ENCODE results near the gene EXOC6B. TPM values are rescaled to one million over a fixed set of nuclear protein-coding genes. Genes with fewer than 3 reads are reported as not detected.

Gene EXOC6B
- total RNA-seq, 1 donor from 2014 or later = 32.2 TPM

DNA sequence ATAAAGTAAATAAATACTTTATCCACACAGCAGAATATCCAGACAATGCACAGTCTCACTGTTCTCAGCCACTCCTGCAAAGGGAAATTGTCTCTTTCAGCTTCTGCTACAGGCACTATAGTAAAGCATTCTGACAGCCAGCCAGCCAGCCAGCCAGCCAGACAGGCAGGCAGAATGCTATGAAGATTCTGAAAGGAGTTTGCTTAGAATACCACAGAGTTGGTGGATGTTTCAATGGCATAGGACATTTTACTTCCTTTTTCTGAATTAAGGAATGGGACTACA, 562.1 kb downstream of the EXOC6B start:
- H3K4me3 Mint-ChIP-seq (ENCODE audit: unreplicated experiment) = no peak overlapping the region
- no peak overlapping the region for H3K27ac Mint-ChIP-seq (ENCODE audit: unreplicated experiment)
- no peaks in the 10 kb centered on the region for H3K27me3 Mint-ChIP-seq (ENCODE audit: low read depth)
- no peak for DNase-seq (ENCODE audit: low spot score)
- H3K4me1 Mint-ChIP-seq (ENCODE audit: low read depth) = peaks cover 4% of the 10 kb centered on the region
- H3K36me3 Mint-ChIP-seq (ENCODE audit: low read depth) = peaks cover 1% of the 10 kb centered on the region
- H3K9me3 Mint-ChIP-seq (ENCODE audit: low read depth) = no peaks in the 10 kb centered on the region
- TF ChIP-seq, protein P1, sequence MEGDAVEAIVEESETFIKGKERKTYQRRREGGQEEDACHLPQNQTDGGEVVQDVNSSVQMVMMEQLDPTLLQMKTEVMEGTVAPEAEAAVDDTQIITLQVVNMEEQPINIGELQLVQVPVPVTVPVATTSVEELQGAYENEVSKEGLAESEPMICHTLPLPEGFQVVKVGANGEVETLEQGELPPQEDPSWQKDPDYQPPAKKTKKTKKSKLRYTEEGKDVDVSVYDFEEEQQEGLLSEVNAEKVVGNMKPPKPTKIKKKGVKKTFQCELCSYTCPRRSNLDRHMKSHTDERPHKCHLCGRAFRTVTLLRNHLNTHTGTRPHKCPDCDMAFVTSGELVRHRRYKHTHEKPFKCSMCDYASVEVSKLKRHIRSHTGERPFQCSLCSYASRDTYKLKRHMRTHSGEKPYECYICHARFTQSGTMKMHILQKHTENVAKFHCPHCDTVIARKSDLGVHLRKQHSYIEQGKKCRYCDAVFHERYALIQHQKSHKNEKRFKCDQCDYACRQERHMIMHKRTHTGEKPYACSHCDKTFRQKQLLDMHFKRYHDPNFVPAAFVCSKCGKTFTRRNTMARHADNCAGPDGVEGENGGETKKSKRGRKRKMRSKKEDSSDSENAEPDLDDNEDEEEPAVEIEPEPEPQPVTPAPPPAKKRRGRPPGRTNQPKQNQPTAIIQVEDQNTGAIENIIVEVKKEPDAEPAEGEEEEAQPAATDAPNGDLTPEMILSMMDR (IDR thresholded peaks at IDR 0.05) = no peak

DNA sequence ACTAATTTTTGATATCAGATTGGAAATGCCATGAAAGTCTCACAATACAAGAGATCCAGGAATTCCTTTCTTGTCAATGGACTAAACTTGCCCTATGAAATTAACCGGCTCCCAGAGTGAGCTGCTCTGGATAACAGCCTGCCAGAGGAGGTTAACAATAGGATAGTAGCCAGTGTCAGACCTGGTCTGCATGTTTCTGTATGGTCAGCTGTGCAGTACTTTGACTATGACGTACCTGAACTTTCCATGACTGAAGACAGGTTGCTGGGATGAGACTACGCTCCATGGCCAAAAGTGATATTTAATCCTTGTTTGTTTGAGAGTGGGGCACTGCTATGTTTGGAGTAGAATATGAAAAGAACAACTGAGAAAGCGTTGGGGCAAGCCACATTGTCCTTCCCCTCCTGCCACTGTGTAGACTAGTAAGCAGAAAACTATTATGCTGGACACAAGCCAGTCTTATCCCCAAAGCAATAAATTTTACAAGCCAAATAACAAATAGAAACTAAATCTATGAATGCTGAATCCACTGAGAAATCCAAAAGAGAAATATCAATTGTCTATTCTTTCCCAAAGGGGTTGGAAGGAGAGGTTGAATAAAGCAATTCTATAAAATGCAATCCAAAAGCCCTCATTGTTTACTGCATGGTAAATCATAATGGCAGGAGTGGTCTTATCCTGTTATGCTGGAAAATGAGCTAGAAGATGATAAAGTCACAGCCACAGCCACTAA, 562.6 kb downstream of the EXOC6B start:
- Mint-ChIP-seq H3K4me3 (ENCODE audit: unreplicated experiment) (no peak overlapping the region), H3K4me1 (ENCODE audit: low read depth) (peaks cover 4% of the 10 kb centered on the region), H3K27ac (ENCODE audit: unreplicated experiment) (no peak overlapping the region), H3K36me3 (ENCODE audit: low read depth) (no peaks in the 10 kb centered on the region), H3K27me3 (ENCODE audit: low read depth) (no peaks in the 10 kb centered on the region), H3K9me3 (ENCODE audit: low read depth) (no peaks in the 10 kb centered on the region)
- TF ChIP-seq, protein P1 (IDR thresholded peaks at IDR 0.05) = no peak
- DNase-seq (ENCODE audit: low spot score) = no peak

DNA sequence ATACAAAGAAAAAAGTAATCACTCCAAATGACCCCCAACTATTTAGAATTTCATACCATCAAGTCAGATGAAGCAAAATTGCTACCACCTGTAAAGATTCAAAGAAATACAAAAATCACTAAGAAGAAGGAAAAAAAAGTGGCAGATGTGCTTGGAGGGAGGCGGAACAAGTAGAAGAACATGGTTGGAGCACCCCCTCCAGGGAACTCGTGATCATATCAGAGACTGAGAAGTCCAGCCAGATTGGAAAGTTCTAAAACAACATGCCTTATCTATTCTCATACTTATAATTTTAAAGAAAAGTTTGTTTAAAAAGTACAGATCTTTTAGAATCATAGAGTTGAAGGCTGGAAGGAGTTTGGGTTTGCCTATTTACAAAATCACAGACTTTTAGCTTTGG, 564.8 kb downstream of the EXOC6B start:
- peaks cover 4% of the 10 kb centered on the region for H3K4me1 Mint-ChIP-seq (ENCODE audit: low read depth)

DNA sequence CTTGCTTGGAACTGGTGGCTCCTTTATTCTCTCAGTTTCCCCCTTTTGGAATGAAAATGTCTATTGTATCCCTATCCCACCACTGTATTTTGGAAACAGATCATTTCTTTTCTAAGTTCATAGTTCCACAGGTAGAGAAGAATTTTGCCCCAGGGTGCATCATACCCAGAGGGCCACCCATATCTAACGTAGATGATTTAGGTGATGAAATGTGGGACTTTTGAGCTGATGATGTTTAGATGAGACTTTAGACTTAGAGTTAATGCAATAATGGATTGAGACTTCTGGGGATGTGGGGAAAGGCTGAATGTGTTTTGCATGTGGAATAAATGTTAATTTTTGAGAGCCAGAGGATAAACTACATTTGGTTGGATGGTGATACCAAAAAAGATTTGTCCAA, 570.3 kb downstream of the EXOC6B start:
- no peak for DNase-seq (ENCODE audit: low spot score)
- Mint-ChIP-seq H3K27ac (ENCODE audit: unreplicated experiment) (no peak overlapping the region), H3K27me3 (ENCODE audit: low read depth) (no peaks in the 10 kb centered on the region), H3K36me3 (ENCODE audit: low read depth) (no peaks in the 10 kb centered on the region), H3K9me3 (ENCODE audit: low read depth) (peaks cover 11% of the 10 kb centered on the region), H3K4me1 (ENCODE audit: low read depth) (no peaks in the 10 kb centered on the region), H3K4me3 (ENCODE audit: unreplicated experiment) (no peak overlapping the region)
- TF ChIP-seq, protein P1 (IDR thresholded peaks at IDR 0.05) = no peak

More for the DNA sequence above, 564.8 kb downstream of the EXOC6B start:
- no peak for DNase-seq (ENCODE audit: low spot score)
- Mint-ChIP-seq H3K27ac (ENCODE audit: unreplicated experiment) (no peak overlapping the region), H3K4me3 (ENCODE audit: unreplicated experiment) (no peak overlapping the region), H3K27me3 (ENCODE audit: low read depth) (no peaks in the 10 kb centered on the region), H3K36me3 (ENCODE audit: low read depth) (no peaks in the 10 kb centered on the region), H3K9me3 (ENCODE audit: low read depth) (no peaks in the 10 kb centered on the region)
- TF ChIP-seq, protein P1 (IDR thresholded peaks at IDR 0.05) = no peak

DNA sequence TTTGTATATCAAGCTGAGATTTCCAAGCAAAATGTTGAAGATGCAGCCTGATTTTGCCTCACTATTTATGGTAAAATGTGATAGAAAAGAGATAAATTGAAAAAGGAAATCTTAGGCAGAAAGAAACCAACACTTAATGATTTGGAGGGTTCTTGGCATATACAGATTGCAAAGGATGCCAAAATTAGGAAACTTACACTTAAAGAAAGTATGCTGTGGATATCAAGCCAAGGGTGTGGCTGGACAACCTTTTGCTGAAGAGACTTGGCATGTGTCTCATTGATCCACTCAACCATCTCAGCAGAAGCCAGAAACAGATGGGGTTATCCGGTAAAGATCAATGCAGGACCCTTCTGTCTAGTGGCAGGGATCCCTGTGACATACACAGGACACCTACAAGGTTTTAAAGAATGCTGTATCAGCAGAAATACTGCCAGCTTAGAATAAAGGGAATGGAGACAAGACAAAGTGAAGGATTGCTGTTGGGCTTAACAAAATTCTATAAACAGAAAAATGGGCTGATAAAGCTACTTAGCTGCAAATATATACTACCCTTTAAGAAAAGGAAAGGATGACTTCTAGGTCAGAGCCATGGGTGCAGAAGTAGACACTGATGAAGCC, 570.9 kb downstream of the EXOC6B start:
- DNase-seq (ENCODE audit: low spot score) = no peak
- Mint-ChIP-seq H3K4me3 (ENCODE audit: unreplicated experiment) (no peak overlapping the region), H3K27ac (ENCODE audit: unreplicated experiment) (no peak overlapping the region), H3K9me3 (ENCODE audit: low read depth) (peaks cover 11% of the 10 kb centered on the region), H3K4me1 (ENCODE audit: low read depth) (no peaks in the 10 kb centered on the region), H3K36me3 (ENCODE audit: low read depth) (no peaks in the 10 kb centered on the region), H3K27me3 (ENCODE audit: low read depth) (no peaks in the 10 kb centered on the region)
- TF ChIP-seq, protein P1 (IDR thresholded peaks at IDR 0.05) = no peak

Data from chondrocyte (in vitro differentiated cells).